OCI-LY7 (cell line): ENCODE measurements around the gene SLC66A3.

Experiments used
- CTCF ChIP-seq: fragments of 200-600 bp; sonication (generic); conservative IDR thresholded peaks from 2 replicates; pipeline ENCODE4 v1.5.1; 2014; ENCODE audit warnings: mild to moderate bottlenecking, antibody characterized with exemption, low read length, moderate library complexity, mixed read lengths
- EZH2phosphoT487 ChIP-seq: fragments of 200-600 bp; sonication (generic); IDR thresholded peaks from 2 replicates; pipeline ENCODE4 v1.6.1; 2018; ENCODE audit warnings: low read depth, borderline replicate concordance, mild to moderate bottlenecking, mixed run types, antibody characterized with exemption, low read length, moderate library complexity, mixed read lengths

GRCh38 chr2:11123856-11124759, 31.2 kb upstream of the SLC66A3 start:
- TF ChIP-seq CTCF (peak; percentile 82), EZH2phosphoT487 (no peak)
